GM19397 (cell line): ENCODE data around the gene GRIN2A.
"Not testable (repeated sequence)": the region's sequence is repeated elsewhere in the genome, so short reads cannot be mapped to it uniquely, and the experiment has no call there.

ENCODE experiments used
- ATAC-seq: cut with Tn5 transposase; IDR thresholded peaks from one replicate; pipeline ENCODE4 v1.9.1; 2021; ENCODE audit warnings: mild to moderate bottlenecking, moderate library complexity; ENCODE audit not compliant: unreplicated experiment

GRIN2A gene

DNA sequence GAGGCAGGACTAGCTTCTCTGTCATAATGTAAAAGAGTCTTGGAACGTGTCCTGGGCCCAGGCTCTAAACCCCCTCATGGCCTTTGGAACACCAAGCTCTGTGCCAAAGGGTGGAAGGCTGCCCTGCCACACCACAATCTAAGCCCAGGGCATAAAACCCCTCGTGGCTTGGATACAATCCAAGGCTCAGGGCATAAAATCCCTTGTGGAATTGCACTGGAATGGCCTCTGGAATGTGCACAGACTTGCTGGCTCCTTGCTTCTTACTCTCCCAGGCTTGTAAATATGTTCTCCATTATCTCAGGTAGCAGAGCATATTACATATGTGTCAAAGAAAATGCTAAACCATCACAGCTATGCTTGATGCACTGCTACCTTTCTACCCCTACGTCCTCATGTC is 306.2 kb downstream of the GRIN2A start:
- ATAC-seq: not testable (repeated sequence)

- no peak for ATAC-seq
Measured at GRCh38 chr16:9874219-9874618, 308.0 kb downstream of the GRIN2A start.

DNA sequence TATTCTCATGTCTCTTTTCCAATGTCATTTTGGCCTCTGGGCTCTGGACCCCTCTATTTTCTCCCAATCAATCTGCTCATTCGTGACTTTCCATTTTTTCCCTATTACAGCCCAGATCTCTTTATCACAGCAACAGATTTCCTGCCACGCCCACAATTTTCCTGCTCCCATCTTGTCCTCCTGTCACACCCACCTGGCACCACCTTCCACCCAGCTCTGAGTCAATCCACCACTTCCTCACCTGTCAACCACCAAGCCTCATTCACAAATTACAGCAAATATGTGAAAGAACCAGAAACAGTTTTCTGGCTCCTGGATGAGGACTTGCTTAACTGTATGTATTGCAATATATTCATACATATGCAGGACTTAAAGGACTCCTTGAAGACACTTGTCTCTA is 311.3 kb downstream of the GRIN2A start:
- no peak for ATAC-seq

DNA sequence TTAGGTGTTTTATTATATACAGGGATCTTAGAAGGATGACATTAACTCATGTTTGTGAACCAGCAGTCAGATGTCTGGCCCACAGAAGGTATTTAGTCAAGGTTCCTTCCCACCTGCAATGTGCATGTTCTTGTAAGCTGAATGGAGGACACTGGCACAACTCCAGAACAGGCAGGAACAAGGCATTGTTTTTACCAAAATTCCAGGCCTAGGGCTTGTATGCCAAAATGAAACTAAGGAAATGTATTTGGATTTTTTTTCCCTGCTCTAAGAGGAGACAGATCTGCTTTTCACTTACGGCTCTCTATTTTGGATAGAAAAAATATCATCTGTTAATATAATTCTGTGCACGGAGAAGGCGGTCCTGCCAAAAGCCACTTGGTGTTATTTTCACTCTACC is 312.5 kb downstream of the GRIN2A start:
- ATAC-seq: no peak

DNA sequence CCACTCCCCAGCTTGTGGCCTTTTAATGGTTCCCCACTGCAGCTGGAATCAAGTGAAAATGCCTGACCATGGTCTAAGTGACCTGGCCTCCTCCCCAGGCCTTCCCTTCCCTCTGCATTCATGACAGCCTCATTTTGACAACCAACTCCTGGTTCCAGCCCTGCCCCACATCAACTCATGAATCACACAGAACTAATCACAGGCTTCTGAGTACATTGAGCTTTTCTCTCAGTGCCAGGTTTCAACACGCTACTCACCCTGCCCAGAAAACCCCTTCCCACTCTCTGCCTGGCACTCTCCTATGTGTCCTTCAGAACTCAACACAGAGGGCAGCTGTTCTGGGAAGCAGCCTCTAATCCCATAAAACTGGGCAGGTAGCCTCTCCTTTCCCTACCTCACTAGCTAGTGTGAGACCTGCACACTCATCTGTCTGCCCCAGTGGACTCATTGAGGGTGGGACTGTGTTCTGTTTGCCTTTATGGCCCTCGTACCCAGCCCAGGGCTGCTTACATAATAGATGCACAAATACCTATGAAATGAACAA is 313.6 kb downstream of the GRIN2A start:
- ATAC-seq: no peak

DNA sequence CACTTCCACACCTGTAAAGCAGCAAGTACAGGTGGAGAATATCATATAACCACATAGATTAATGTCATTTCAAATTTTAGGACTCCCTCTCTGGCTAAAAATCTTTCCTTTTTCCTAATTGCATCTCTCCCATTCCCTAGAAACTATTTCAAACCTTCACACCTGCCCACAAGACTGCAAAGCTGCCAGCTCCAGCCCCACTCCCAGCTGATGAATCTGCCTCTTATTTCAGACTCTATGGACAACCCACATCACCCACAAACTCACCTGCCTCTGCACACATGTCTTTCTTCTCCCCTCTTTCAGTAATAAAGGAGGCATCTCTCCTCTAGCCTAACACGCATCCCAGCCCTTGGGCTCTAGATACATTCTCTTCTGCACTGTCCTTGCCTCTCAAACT is 315.1 kb downstream of the GRIN2A start:
- no peak for ATAC-seq

DNA sequence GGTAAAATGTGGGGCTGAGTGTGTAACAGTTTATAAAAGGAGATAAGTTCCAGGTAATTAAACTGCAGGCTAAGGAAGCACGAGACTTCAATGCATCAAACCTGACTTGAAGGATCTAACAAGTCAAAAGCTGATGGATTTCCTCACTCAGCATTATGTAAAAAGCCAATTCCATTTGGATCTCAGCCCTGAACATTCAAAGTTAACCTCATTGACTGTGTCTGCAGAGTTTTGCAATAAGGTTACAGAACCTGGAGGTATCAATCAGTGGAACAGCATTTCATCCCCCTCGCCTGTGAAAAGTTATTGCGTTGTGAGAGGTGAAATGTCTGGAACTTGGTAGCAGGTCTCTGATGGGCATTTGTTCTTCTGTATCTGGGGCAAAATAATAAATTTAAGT is 317.8 kb downstream of the GRIN2A start:
- no peak for ATAC-seq

- no peak for ATAC-seq
Measured at GRCh38 chr16:9862327-9862726, 319.9 kb downstream of the GRIN2A start.

DNA sequence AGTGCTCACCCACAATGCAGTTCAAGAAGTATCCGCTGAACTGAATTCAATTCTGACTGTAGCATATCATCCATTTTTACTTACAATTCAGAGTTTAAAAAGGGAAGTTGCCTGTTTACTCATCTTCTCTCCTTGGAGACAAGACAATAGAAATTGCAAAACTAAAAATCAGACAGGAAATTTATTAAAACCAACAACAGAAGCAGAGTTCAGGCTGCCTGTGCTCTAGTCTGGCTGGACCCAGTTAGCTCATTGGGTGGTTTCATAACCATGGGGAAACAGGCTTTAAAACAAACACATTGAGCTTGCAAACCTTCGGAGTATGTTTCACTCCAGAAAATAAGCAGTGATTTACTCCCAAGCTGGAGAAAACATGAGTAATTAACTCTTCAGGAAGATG is 321.4 kb downstream of the GRIN2A start:
- ATAC-seq: no peak

- no peak for ATAC-seq
Measured at GRCh38 chr16:9859701-9860327, 322.4 kb downstream of the GRIN2A start.

DNA sequence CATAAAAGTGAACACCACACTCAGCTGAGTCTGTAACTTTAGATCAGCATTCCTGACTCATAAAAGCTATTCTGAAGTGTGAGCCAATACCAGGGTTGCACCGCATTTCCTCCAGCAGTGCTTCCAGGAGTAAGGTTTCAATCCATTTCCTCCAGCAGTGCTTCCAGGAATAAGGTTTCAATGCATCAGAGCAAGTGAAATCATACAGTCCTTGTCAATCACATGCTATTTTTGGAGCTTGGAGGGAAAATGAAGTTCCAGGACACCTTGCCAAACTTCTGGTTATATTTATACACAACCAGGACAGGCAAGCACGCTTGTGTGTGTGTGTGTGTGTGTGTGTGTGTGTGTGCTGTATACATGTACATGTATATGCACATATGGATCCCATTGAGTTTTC is 327.6 kb downstream of the GRIN2A start:
- ATAC-seq: no peak

DNA sequence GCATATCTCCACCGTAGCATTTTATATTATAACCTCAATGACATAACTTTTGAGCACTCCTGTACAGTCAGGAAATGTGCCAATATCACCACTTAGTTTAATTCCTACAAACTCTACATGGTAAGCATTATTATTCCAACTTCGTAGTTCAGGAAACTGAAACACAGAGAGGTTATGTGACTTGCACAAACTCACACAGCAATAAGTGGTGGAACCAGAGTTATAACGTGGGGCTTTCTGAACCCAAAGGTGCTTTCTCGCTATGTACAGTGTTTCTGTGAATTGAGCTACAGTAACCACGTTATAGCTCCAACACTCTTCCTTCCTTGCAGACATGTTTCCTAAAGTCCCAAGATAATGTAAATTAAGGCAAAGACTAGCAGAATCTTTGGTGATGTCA is 330.2 kb downstream of the GRIN2A start:
- ATAC-seq: no peak

GRCh38 chr16:9850817-9851216 is 331.4 kb downstream of the GRIN2A start:
- ATAC-seq: no peak

DNA sequence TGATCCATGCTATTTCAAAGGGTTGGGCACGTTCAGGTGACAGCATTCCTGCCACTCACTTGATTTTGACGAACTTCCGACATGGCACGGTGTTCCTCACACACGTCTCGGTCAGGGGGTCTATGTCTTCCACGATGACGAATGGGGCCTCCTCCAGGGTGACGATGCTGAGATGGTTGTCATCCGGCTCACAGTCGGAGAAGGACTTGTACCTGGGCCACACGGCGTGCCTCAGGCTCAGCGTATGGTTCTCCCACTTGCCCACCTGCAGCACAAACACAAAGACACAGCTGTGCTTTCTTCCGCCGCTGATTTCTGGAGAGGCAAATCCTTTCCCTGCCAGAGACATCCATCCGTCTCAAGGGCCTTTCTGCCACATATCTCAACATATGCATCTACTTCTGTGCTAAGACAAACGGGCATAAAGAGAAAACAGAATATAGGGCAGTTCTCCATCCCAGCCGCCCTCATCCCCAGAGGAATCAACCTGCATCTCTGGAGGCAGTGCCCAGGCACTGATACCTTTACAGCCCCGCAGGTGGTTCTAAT is 332.5 kb downstream of the GRIN2A start:
- ATAC-seq: no peak

- no peak for ATAC-seq
Measured at GRCh38 chr16:9847146-9847545, 335.1 kb downstream of the GRIN2A start.

DNA sequence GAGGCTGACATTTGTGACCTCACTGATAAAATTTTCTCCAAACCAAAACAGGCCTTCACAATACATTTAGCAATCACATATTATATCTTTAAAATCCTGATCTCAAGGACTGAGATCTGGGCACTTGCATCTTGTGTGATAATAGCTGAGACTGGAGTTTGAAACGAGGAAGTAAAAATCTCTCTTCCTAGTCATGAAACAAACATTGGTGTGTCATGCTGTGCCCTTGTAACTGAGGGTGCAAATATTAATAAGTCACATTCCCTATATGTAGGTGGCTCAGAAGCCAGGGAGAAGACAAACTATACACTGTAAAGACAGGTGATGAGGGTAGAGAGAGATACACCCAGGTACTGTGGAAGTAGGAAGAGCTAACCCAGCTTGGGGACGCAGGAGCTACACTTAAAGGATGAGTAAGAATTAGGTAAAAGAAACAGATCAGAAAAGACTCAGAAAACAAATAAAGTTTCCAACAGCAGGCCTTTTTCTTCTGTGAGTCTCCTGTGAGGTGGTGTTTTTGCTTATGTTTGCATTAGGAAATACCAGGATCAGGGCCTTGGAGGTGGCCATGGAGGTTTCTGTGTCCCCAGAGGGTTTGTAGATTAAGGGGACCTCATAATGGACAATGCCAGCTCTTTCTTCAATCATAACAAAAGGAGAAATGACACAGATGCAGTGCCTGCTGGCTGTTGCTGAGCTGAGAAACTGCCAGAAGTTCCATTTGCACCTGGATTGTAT is 335.7 kb downstream of the GRIN2A start:
- ATAC-seq: no peak

GRCh38 chr16:9845661-9846361 is 336.4 kb downstream of the GRIN2A start:
- no peak for ATAC-seq

- ATAC-seq: no peak
Measured at GRCh38 chr16:9844361-9844760, 337.9 kb downstream of the GRIN2A start.

DNA sequence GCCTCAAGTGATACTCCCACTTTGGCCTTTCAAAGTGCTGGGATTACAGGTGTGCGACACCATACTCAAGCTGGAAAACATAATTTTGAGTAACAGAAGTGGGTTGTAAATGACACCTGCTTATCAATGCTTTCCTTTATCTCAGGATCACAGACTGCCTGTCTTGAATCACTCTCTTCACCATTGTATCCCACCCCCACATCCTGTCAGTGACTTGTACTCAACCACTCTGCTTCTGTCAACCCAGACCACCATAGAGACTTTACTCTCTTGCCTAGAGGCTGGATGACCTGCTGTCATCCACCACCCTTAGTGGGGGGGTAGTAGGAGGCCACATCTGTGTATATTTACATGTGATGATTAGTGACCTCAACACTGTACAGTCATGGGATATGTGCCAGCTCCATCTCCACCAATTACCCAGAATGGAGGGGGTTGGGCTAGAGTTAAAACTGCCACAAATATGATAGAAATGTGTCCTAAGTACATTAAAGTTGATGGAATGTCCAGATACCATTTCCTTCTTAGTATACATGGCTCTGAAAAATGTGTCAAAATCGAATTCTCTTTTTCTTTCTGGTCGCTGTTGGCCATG is 338.7 kb downstream of the GRIN2A start:
- no peak for ATAC-seq

DNA sequence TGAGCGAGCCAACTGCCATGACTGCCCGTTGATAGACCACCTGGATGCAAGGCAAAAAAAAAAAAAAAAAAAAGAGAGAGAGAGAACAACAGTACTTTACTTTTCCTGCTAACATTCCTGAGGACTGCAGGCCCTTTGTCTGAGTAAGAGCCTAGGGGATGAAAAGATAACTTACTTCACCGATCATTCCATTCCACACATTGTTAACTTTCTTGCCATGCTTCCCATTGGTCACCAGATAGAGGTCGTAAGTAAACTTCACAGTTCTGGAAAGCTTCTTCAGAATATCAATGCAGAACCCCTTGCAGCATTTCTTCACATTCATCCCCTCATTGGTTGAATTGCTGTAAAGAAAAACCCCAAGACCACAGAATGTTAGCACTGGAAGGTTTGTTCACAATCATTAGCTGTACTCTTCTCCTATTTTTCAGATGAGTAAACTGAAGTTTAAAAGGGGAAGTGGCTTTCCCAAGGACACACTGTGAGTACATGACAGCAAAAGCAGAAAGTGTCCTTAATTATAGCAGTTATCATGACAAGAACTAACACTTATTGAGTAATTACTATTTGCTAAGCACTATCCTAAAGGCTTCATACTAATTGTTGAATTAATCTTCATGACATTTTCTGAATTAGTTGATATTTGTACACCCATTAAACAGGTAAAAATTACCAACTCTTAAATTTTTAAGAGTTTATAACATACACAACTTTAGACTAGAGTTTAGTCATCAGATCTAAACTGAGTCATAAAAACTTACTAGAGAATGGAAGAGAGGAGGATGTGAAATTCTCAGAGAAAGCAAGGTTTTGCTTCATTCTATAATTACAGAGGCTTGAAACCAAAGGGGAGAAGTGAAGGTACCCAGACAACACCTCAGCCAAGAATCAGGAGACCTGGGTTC is 341.2 kb downstream of the GRIN2A start:
- no peak for ATAC-seq
